MM.1S (cell line): ENCODE measurements around the gene MGAT4C.

ENCODE experiments used
- CTCF ChIP-seq: fragments of 300-600 bp; sonication (generic); IDR thresholded peaks from 2 replicates; pipeline ENCODE4 v1.5.1; 2016; ENCODE audit warnings: antibody characterized with exemption, low read length, mixed read lengths
- EZH2 ChIP-seq: fragments of 300-600 bp; sonication (generic); optimal IDR thresholded peaks from 2 replicates; pipeline ENCODE3; 2017; ENCODE audit warnings: low read depth, mild to moderate bottlenecking, antibody characterized with exemption, low read length, mixed read lengths
- EZH2phosphoT487 ChIP-seq: fragments of 300-600 bp; sonication (generic); IDR thresholded peaks from 2 replicates; pipeline ENCODE4 v1.6.1; 2018; ENCODE audit warnings: antibody characterized with exemption, low read length

GRCh38 chr12:85996280-85996679 is 259.9 kb downstream of the MGAT4C start:
- TF ChIP-seq EZH2: no peak
- TF ChIP-seq CTCF: no peak
- no peak for TF ChIP-seq EZH2phosphoT487
